Skeletal muscle satellite cell (primary cell): Measurements from ENCODE around the gene HLA-DOB.
A peak's percentile ranks its signal among the peaks of the same experiment; 100 is the strongest.

Experiments
- H3K27me3 ChIP-seq: 2 replicates; pipeline ENCODE4 v1.7.0; 2013; ENCODE audit warnings: low read length; ENCODE audit not compliant: control insufficient read depth, insufficient read depth
- H3K36me3 ChIP-seq: 2 replicates; pipeline ENCODE4 v1.7.0; 2013; ENCODE audit warnings: mild to moderate bottlenecking, control low read depth, low read length; ENCODE audit not compliant: insufficient read depth
- H3K4me1 ChIP-seq: 2 replicates; pipeline ENCODE4 v1.7.0; 2013; ENCODE audit warnings: low read length; ENCODE audit not compliant: control insufficient read depth, insufficient read depth
- H3K4me2 ChIP-seq: 2 replicates; pipeline ENCODE4 v1.7.0; 2013; ENCODE audit warnings: mild to moderate bottlenecking, low read length
- H3K4me3 ChIP-seq: 2 replicates; pipeline ENCODE4 v1.7.0; 2013; ENCODE audit warnings: low read length
- H3K9ac ChIP-seq: 2 replicates; pipeline ENCODE4 v1.7.0; 2013; ENCODE audit warnings: mild to moderate bottlenecking, low read depth, low read length, moderate library complexity
- H3K9me3 ChIP-seq: replicated peaks from 2 replicates; pipeline ENCODE4 v1.7.0; 2013; ENCODE audit warnings: mild to moderate bottlenecking, control low read depth, low read length

Gene HLA-DOB

GRCh38 chr6:32852018-32852843 is 35.4 kb upstream of the HLA-DOB start:
- Histone ChIP-seq H3K9ac (peak overlapping the region; percentile 78), H3K9me3 (no peaks in the 10 kb centered on the region), H3K4me2 (peak overlapping the region; percentile 94), H3K27me3 (peaks cover 11% of the 10 kb centered on the region), H3K36me3 (peaks cover 19% of the 10 kb centered on the region), H3K4me1 (peaks cover 15% of the 10 kb centered on the region), H3K4me3 (peak overlapping the region; percentile 94)

GRCh38 chr6:32851025-32851424 is 34.2 kb upstream of the HLA-DOB start:
- H3K9ac ChIP-seq = no peak overlapping the region
- no peak overlapping the region for H3K4me2 ChIP-seq
- H3K27me3 ChIP-seq = peaks cover 9% of the 10 kb centered on the region
- no peak overlapping the region for H3K4me3 ChIP-seq
- H3K36me3 ChIP-seq = peaks cover 22% of the 10 kb centered on the region
- peaks cover 15% of the 10 kb centered on the region for H3K4me1 ChIP-seq
- no peaks in the 10 kb centered on the region for H3K9me3 ChIP-seq

GRCh38 chr6:32849126-32849525 is 32.3 kb upstream of the HLA-DOB start:
- no peak overlapping the region for H3K4me3 ChIP-seq

GRCh38 chr6:32847795-32848194 is 31.0 kb upstream of the HLA-DOB start:
- no peak overlapping the region for H3K9ac ChIP-seq
- H3K4me2 ChIP-seq = no peak overlapping the region
- no peak overlapping the region for H3K4me3 ChIP-seq
- H3K4me1 ChIP-seq = peaks cover 12% of the 10 kb centered on the region
- no peaks in the 10 kb centered on the region for H3K9me3 ChIP-seq
- H3K36me3 ChIP-seq = peaks cover 22% of the 10 kb centered on the region
- H3K27me3 ChIP-seq = no peaks in the 10 kb centered on the region

More at GRCh38 chr6:32849126-32849525, 32.3 kb upstream of the HLA-DOB start:
- Histone ChIP-seq H3K27me3 (no peaks in the 10 kb centered on the region), H3K9me3 (no peaks in the 10 kb centered on the region), H3K4me2 (no peak overlapping the region), H3K9ac (no peak overlapping the region), H3K4me1 (peaks cover 12% of the 10 kb centered on the region), H3K36me3 (peaks cover 22% of the 10 kb centered on the region)

GRCh38 chr6:32847004-32847403 is 30.2 kb upstream of the HLA-DOB start:
- Histone ChIP-seq H3K4me3 (no peak overlapping the region), H3K27me3 (no peaks in the 10 kb centered on the region), H3K9me3 (no peaks in the 10 kb centered on the region), H3K4me2 (no peak overlapping the region), H3K4me1 (peaks cover 4% of the 10 kb centered on the region), H3K9ac (no peak overlapping the region), H3K36me3 (peaks cover 22% of the 10 kb centered on the region)

GRCh38 chr6:32845384-32845884 is 28.6 kb upstream of the HLA-DOB start:
- Histone ChIP-seq H3K9ac (no peak overlapping the region), H3K27me3 (no peaks in the 10 kb centered on the region), H3K4me1 (peaks cover 2% of the 10 kb centered on the region), H3K9me3 (no peaks in the 10 kb centered on the region), H3K36me3 (peaks cover 17% of the 10 kb centered on the region), H3K4me3 (no peak overlapping the region), H3K4me2 (no peak overlapping the region)

- Histone ChIP-seq H3K9ac (peak overlapping the region; percentile 87), H3K36me3 (peaks cover 13% of the 10 kb centered on the region)
Observed at GRCh38 chr6:32844839-32845383, 28.1 kb upstream of the HLA-DOB start.

GRCh38 chr6:32843979-32844838 is 27.4 kb upstream of the HLA-DOB start, which contains the start of gene PSMB8:
Gene PSMB8 (minus strand): TSS chr6:32844047. CDS start chr6:32843996, 51 bp downstream.
- Histone ChIP-seq H3K36me3 (peaks cover 13% of the 10 kb centered on the region), H3K4me1 (peaks cover 2% of the 10 kb centered on the region), H3K4me2 (peak within 1 kb of the TSS; percentile 94), H3K9me3 (no peaks in the 10 kb centered on the region), H3K9ac (peak within 1 kb of the TSS; percentile 87), H3K4me3 (peak within 1 kb of the TSS; percentile 93), H3K27me3 (no peaks in the 10 kb centered on the region)

More at GRCh38 chr6:32844839-32845383, 28.1 kb upstream of the HLA-DOB start:
- H3K4me3 ChIP-seq = peak overlapping the region; percentile 93
- H3K27me3 ChIP-seq = no peaks in the 10 kb centered on the region
- peak overlapping the region; percentile 94 for H3K4me2 ChIP-seq
- H3K9me3 ChIP-seq = no peaks in the 10 kb centered on the region
- H3K4me1 ChIP-seq = peaks cover 2% of the 10 kb centered on the region

GRCh38 chr6:32843331-32843978 is 26.7 kb upstream of the HLA-DOB start:
- Histone ChIP-seq H3K36me3 (peaks cover 8% of the 10 kb centered on the region), H3K4me1 (peaks cover 2% of the 10 kb centered on the region)

GRCh38 chr6:32842690-32843089 is 25.9 kb upstream of the HLA-DOB start:
- Histone ChIP-seq H3K36me3 (peaks cover 4% of the 10 kb centered on the region), H3K4me1 (peaks cover 6% of the 10 kb centered on the region), H3K9ac (no peak overlapping the region)

More at GRCh38 chr6:32843331-32843978, 26.7 kb upstream of the HLA-DOB start:
- peak overlapping the region; percentile 87 for H3K9ac ChIP-seq
- peak overlapping the region; percentile 93 for H3K4me3 ChIP-seq
- H3K27me3 ChIP-seq = no peaks in the 10 kb centered on the region
- H3K9me3 ChIP-seq = no peaks in the 10 kb centered on the region
- peak overlapping the region; percentile 94 for H3K4me2 ChIP-seq

More at GRCh38 chr6:32842690-32843089, 25.9 kb upstream of the HLA-DOB start:
- H3K27me3 ChIP-seq = no peaks in the 10 kb centered on the region
- H3K4me3 ChIP-seq = no peak overlapping the region
- peak overlapping the region; percentile 94 for H3K4me2 ChIP-seq
- no peaks in the 10 kb centered on the region for H3K9me3 ChIP-seq
